K562 (cell line): Measurements from ENCODE around the gene UNKL. TPM values are rescaled to one million over a fixed set of nuclear protein-coding genes. Genes with fewer than 3 reads are reported as not detected.

Source experiments
- ARID4B ChIP-seq: sonication (generic); formaldehyde crosslinking; IDR thresholded peaks from 2 replicates; pipeline ENCODE4 v1.8.0; 2022; ENCODE audit warnings: mild to moderate bottlenecking, missing genetic modification reagents
- BCOR ChIP-seq: fragments of 450-650 bp; IDR thresholded peaks from 2 replicates; pipeline ENCODE4 v1.6.1; 2016
- DDX20 ChIP-seq: fragments of 450-650 bp; IDR thresholded peaks from 2 replicates; pipeline ENCODE4 v1.6.1; 2016; ENCODE audit warnings: missing genetic modification characterization, low read depth, mild to moderate bottlenecking, missing compliant biosample characterization, moderate library complexity
- DIDO1 ChIP-seq: fragments of 450-650 bp; IDR thresholded peaks from 2 replicates; pipeline ENCODE4 v1.6.1; 2016; ENCODE audit warnings: low read depth, missing biosample characterization, missing genetic modification characterization
- FOXM1 ChIP-seq, 2 experiments: fragments of 450-650 bp in 1 of 2; sonication (generic) in 1 of 2; formaldehyde crosslinking in 1 of 2; IDR thresholded peaks; 2 replicates each; pipeline versions ENCODE4 v1.6.1 to v1.9.0; 2017 to 2022; ENCODE audit warnings: low read depth in 2 of 2, mild to moderate bottlenecking in 2 of 2, missing genetic modification reagents in 1 of 2, moderate library complexity in 1 of 2
- HDAC1 ChIP-seq, 2 experiments: fragments of 450-650 bp; IDR thresholded peaks; 2 replicates each; pipeline ENCODE4 v1.6.1; 2016 to 2017; ENCODE audit warnings: inconsistent platforms in 1 of 2, mild to moderate bottlenecking in 1 of 2, moderate library complexity in 1 of 2
- HDGF ChIP-seq: fragments of 450-650 bp; IDR thresholded peaks from 2 replicates; pipeline ENCODE4 v1.6.1; 2016
- MECOM ChIP-seq: fragments of 250-450 bp; sonication (Bioruptor Pico); IDR thresholded peaks from 2 replicates; pipeline ENCODE4 v1.8.0; 2022; ENCODE audit warnings: inconsistent platforms
- REST ChIP-seq, 2 experiments: fragments of 450-650 bp; formaldehyde crosslinking in 1 of 2; IDR thresholded peaks; 2 replicates each; pipeline versions ENCODE4 v1.4.0 to v1.6.1; 2014 to 2020; ENCODE audit warnings: mild to moderate bottlenecking in 2 of 2, borderline replicate concordance in 1 of 2, low read depth in 1 of 2
- RFX7 ChIP-seq: fragments of 250-450 bp; sonication (Bioruptor Pico); IDR thresholded peaks from 2 replicates; pipeline ENCODE4 v1.5.1; 2021; ENCODE audit warnings: mild to moderate bottlenecking
- SRSF7 ChIP-seq: fragments of 200-400 bp; formaldehyde crosslinking; optimal IDR thresholded peaks from 2 replicates; pipeline ENCODE3; 2017; ENCODE audit warnings: mild to moderate bottlenecking, low read depth, low read length
- STAT5B ChIP-seq: fragments of 250-450 bp; sonication (Bioruptor Pico); IDR thresholded peaks from 2 replicates; pipeline ENCODE4 v1.8.0; 2021; ENCODE audit warnings: mild to moderate bottlenecking, inconsistent platforms
- TSC22D4 ChIP-seq: fragments of 450-650 bp; IDR thresholded peaks from 2 replicates; pipeline ENCODE4 v1.6.1; 2016; ENCODE audit warnings: missing genetic modification characterization, missing biosample characterization, control low read depth
- VEZF1 ChIP-seq: fragments of 200-800 bp; sonication (Bioruptor generic); IDR thresholded peaks from 2 replicates; pipeline ENCODE4 v1.6.1; 2017; ENCODE audit warnings: missing genetic modification characterization, missing compliant biosample characterization
- ZNF778 ChIP-seq: fragments of 450-650 bp; formaldehyde crosslinking; IDR thresholded peaks from 2 replicates; pipeline ENCODE4 v1.4.0; 2020; ENCODE audit warnings: mild to moderate bottlenecking, moderate library complexity
- polyA plus RNA-seq, 8 experiments: library from polyadenylated mRNA; depleted of rRNA in 4 of 8; stranded (reverse) in 5 of 8; unstranded in 3 of 8; fragments of >200 nt; fragmentation: Nextera tagmentation in 2 of 8; fragmentation: Illumina TruSeq in 1 of 8; extraction: Ambion mirVana in 2 of 8; extraction: Trizol in 1 of 8; gene quantifications; 2 replicates each; pipeline versions ENCODE4 v1.2.1 to v1.2.3, GENCODE V29; 2011 to 2014; ENCODE audit warnings: inconsistent platforms in 1 of 8, missing spikeins in 1 of 8
- total RNA-seq, 7 experiments: library from RNA; depleted of rRNA in 6 of 7; stranded (reverse); fragments of >200 nt in 6 of 7; fragmentation: Illumina TruSeq in 2 of 7; extraction: Trizol in 2 of 7; gene quantifications; 2 replicates each; pipeline versions ENCODE4 v1.2.1 to v1.2.3, GENCODE V29; 2011 to 2021; ENCODE audit warnings: low replicate concordance in 1 of 7

The UNKL gene
- total and polyA plus RNA-seq, 9 of the 15 experiments (the other 6 are each of a cell fraction or from before 2014, with no cell fraction given), result 0.37 to 30.2 (median 5.1) TPM

GRCh38 chr16:1378804-1379303 lies 35.6 kb downstream of the UNKL start (continued):
- TF ChIP-seq REST (IDR thresholded peaks at IDR 0.05; ENCODE audit: borderline replicate concordance) (peak; percentile 17; the same call in 1 of the 2 replicates), REST (CRISPR knock-in tag; IDR thresholded peaks at IDR 0.05; ENCODE audit: low read depth) (no peak), STAT5B (CRISPR knock-in tag) (no peak), HDGF (no peak), VEZF1 (CRISPR knock-in tag) (no peak), MECOM (CRISPR knock-in tag) (no peak), RFX7 (no peak), DIDO1 (tag) (no peak), BCOR (peak; percentile 51), ARID4B (CRISPR knock-in tag) (peak; percentile 93), FOXM1 (IDR thresholded peaks at IDR 0.05; ENCODE audit: low read depth) (no peak), FOXM1 (CRISPR knock-in tag; IDR thresholded peaks at IDR 0.05; ENCODE audit: low read depth) (0 out of 2 replicates have a peak, but pooled peaks have one; percentile 81), HDAC1 (IDR thresholded peaks at IDR 0.05) (peak in 1 of 2 experiments; percentile 95; a peak in 2 of 4 replicates), ZNF778 (CRISPR knock-in tag) (no peak), SRSF7 (no peak), DDX20 (tag) (no peak), TSC22D4 (no peak)
